Measurements from ENCODE around the gene IGF2. TPM values are rescaled to one million over a fixed set of nuclear protein-coding genes. Genes with fewer than 3 reads are reported as not detected.

The IGF2 gene
- total RNA-seq, 1 experiment from 2014 or later = 0.35 TPM

- no peaks in the 10 kb centered on the region for H3K4me1 Mint-ChIP-seq (ENCODE audit: insufficient read depth, unreplicated experiment)
- H3K27me3 Mint-ChIP-seq (ENCODE audit: insufficient read depth, unreplicated experiment) = peaks cover 59% of the 10 kb centered on the region
- H3K27ac Mint-ChIP-seq (ENCODE audit: low read depth, unreplicated experiment) = no peak overlapping the region
- intact Hi-C loops (cut with micrococcal nuclease) = loop anchor here (2.0 kb wide), 3 partner anchors 313 to 497 kb away; no protein-coding TSS in a partner anchor
- TF ChIP-seq, protein P1, sequence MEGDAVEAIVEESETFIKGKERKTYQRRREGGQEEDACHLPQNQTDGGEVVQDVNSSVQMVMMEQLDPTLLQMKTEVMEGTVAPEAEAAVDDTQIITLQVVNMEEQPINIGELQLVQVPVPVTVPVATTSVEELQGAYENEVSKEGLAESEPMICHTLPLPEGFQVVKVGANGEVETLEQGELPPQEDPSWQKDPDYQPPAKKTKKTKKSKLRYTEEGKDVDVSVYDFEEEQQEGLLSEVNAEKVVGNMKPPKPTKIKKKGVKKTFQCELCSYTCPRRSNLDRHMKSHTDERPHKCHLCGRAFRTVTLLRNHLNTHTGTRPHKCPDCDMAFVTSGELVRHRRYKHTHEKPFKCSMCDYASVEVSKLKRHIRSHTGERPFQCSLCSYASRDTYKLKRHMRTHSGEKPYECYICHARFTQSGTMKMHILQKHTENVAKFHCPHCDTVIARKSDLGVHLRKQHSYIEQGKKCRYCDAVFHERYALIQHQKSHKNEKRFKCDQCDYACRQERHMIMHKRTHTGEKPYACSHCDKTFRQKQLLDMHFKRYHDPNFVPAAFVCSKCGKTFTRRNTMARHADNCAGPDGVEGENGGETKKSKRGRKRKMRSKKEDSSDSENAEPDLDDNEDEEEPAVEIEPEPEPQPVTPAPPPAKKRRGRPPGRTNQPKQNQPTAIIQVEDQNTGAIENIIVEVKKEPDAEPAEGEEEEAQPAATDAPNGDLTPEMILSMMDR (IDR thresholded peaks at IDR 0.05; ENCODE audit: unreplicated experiment) = peak; percentile 53
- no peaks in the 10 kb centered on the region for H3K36me3 Mint-ChIP-seq (ENCODE audit: insufficient read depth, unreplicated experiment)
- H3K9me3 Mint-ChIP-seq (ENCODE audit: unreplicated experiment) = no peaks in the 10 kb centered on the region
- BruUV-seq (replicated peaks) = no TSS peak
- DNase-seq (ENCODE audit: unreplicated experiment) = peak; percentile 52
- H3K4me3 Mint-ChIP-seq (ENCODE audit: unreplicated experiment) = no peak overlapping the region
- ChIA-PET POLR2A (interaction anchor here (0.8 kb wide), 1 partner anchor 196 kb away, joined by 3 read pairs; no protein-coding TSS in a partner anchor), CTCF (interaction anchor here (0.5 to 13.8 kb wide), 43 partner anchors 9 to 881 kb away, joined by 3 to 541 read pairs (median 5); no protein-coding TSS in a partner anchor)
Observed at GRCh38 chr11:2149864-2150847, 11.0 kb upstream of the IGF2 start.

DNA sequence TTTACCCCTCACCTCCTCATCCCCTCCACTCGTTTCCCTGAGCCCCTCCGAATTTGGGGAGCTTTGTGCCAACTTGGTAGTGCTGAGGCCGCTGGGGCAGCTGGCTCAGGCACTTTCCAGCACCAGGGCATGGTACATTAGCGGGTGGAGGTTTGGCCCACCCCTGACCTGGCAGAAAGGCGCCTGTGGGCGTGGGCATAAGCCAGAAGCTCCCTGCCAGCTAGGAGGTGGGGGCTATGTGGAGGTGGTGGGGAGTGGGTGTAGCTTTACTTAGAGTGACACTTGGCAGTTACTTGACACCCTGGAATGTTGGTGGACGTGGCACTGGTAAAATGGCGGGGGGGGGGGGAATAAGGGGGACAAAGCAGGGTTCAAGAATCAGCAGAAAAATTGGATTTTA, 10.3 kb upstream of the IGF2 start:
- no TSS peak for BruUV-seq (replicated peaks)
- Mint-ChIP-seq H3K9me3 (ENCODE audit: unreplicated experiment) (no peaks in the 10 kb centered on the region), H3K36me3 (ENCODE audit: insufficient read depth, unreplicated experiment) (no peaks in the 10 kb centered on the region), H3K4me3 (ENCODE audit: unreplicated experiment) (no peak overlapping the region), H3K27ac (ENCODE audit: low read depth, unreplicated experiment) (no peak overlapping the region), H3K4me1 (ENCODE audit: insufficient read depth, unreplicated experiment) (no peaks in the 10 kb centered on the region), H3K27me3 (ENCODE audit: insufficient read depth, unreplicated experiment) (peaks cover 66% of the 10 kb centered on the region)
- ChIA-PET POLR2A (interaction anchor here (0.8 kb wide), 1 partner anchor 195 kb away, joined by 3 read pairs; no protein-coding TSS in a partner anchor), CTCF (interaction anchor here (0.5 to 13.8 kb wide), 22 partner anchors 8 to 591 kb away, joined by 3 to 541 read pairs (median 12); no protein-coding TSS in a partner anchor)
- no peak for DNase-seq (ENCODE audit: unreplicated experiment)
- TF ChIP-seq, protein P1 (IDR thresholded peaks at IDR 0.05; ENCODE audit: unreplicated experiment) = no peak
- intact Hi-C loops (cut with micrococcal nuclease) = no loop called here

GRCh38 chr11:2148595-2148994, 9.4 kb upstream of the IGF2 start:
- no peak overlapping the region for H3K4me3 Mint-ChIP-seq (ENCODE audit: unreplicated experiment)
- H3K9me3 Mint-ChIP-seq (ENCODE audit: unreplicated experiment) = no peaks in the 10 kb centered on the region
- H3K36me3 Mint-ChIP-seq (ENCODE audit: insufficient read depth, unreplicated experiment) = no peaks in the 10 kb centered on the region
- no peak overlapping the region for H3K27ac Mint-ChIP-seq (ENCODE audit: low read depth, unreplicated experiment)
- BruUV-seq (replicated peaks) = no TSS peak
- TF ChIP-seq, protein P1 (IDR thresholded peaks at IDR 0.05; ENCODE audit: unreplicated experiment) = no peak
- POLR2A ChIA-PET = no interaction called here
- no peaks in the 10 kb centered on the region for H3K4me1 Mint-ChIP-seq (ENCODE audit: insufficient read depth, unreplicated experiment)
- no peak for DNase-seq (ENCODE audit: unreplicated experiment)
- H3K27me3 Mint-ChIP-seq (ENCODE audit: insufficient read depth, unreplicated experiment) = peaks cover 67% of the 10 kb centered on the region
- CTCF ChIA-PET = interaction anchor here (0.8 to 13.8 kb wide), 10 partner anchors 54 to 735 kb away, joined by 3 to 541 read pairs (median 26); no protein-coding TSS in a partner anchor
- intact Hi-C loops (cut with micrococcal nuclease) = no loop called here

DNA sequence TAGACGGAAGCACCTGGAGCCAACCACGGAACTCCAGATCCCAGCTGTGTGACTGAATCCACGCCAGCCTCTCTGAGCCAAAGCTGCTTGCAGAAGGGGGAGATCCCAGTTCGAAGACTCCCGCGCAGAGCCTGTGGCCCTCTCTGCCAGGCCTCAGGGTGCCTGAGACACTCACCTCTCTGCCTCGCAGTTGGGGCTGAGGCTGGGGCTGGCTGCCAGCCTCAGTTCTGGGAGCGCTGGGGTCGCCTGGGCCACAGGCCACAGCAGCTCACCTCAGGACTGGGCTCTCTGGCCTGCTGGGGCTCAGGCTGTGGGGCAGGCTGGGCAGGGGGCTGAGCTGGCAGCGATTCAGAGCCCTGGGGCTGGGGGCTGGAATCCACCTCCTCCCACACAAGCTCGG, 8.2 kb upstream of the IGF2 start:
- DNase-seq (ENCODE audit: unreplicated experiment) = no peak
- H3K36me3 Mint-ChIP-seq (ENCODE audit: insufficient read depth, unreplicated experiment) = no peaks in the 10 kb centered on the region
- BruUV-seq (replicated peaks) = no TSS peak
- H3K27ac Mint-ChIP-seq (ENCODE audit: low read depth, unreplicated experiment) = no peak overlapping the region
- peaks cover 79% of the 10 kb centered on the region for H3K27me3 Mint-ChIP-seq (ENCODE audit: insufficient read depth, unreplicated experiment)
- TF ChIP-seq, protein P1 (IDR thresholded peaks at IDR 0.05; ENCODE audit: unreplicated experiment) = no peak
- H3K9me3 Mint-ChIP-seq (ENCODE audit: unreplicated experiment) = no peaks in the 10 kb centered on the region
- peaks cover 9% of the 10 kb centered on the region for H3K4me1 Mint-ChIP-seq (ENCODE audit: insufficient read depth, unreplicated experiment)
- H3K4me3 Mint-ChIP-seq (ENCODE audit: unreplicated experiment) = no peak overlapping the region
- intact Hi-C loops (cut with micrococcal nuclease) = no loop called here
- POLR2A ChIA-PET = no interaction called here
- CTCF ChIA-PET = interaction anchor here (0.7 to 13.8 kb wide), 5 partner anchors 8 to 494 kb away, joined by 3 to 541 read pairs (median 12); no protein-coding TSS in a partner anchor

Measured in MCF 10A (cell line).